ENCODE results near the gene BCL7B. TPM values are rescaled to one million over a fixed set of nuclear protein-coding genes. Genes with fewer than 3 reads are reported as not detected.
"Not testable (repeated sequence)": the region's sequence is repeated elsewhere in the genome, so short reads cannot be mapped to it uniquely, and the experiment has no call there.

Gene BCL7B
- total RNA-seq, 1 donor from 2014 or later: 82.7 TPM

DNA sequence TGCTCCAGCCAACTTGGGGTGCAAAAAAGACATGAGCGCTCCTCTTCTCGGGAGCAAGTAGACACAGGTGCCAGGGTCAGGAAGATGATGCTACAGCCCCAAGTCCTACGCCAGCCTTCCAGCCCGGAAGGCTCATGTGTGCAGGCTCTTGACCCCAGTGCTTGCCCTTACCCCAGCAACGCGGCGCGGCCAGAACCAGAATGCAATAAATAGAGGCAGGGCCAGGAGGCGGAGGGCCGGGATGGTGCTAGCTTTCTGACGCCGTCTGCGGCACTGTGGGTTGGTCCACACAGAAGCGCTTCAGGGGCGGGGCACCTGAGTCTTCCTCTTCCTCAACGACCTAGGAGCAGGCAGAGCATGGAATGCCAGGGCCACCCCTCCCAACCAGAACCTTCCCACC, 20.4 kb downstream of the BCL7B start:
- intact Hi-C loops (cut with micrococcal nuclease): no loop called here

DNA sequence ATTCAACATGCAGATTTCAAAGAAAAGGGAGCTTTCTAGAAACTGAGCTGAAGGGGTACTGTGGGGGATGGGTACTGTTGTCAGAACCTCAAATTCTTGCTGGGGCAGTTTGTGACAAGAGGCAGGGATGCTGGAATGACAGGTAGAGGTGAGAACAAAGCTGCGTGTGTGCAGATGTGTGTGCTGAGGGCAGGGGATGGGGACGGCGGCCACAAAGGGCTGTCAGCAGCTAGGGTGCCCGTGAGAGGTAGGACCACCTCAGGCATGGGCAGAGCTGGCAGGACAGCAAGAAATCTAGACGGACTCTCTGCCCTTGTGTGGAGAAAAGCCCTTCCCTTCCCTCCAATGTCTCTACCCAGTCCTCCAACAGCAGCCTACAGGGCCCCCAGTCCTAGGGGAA, 21.0 kb downstream of the BCL7B start:
- intact Hi-C loops (cut with micrococcal nuclease): no loop called here

DNA sequence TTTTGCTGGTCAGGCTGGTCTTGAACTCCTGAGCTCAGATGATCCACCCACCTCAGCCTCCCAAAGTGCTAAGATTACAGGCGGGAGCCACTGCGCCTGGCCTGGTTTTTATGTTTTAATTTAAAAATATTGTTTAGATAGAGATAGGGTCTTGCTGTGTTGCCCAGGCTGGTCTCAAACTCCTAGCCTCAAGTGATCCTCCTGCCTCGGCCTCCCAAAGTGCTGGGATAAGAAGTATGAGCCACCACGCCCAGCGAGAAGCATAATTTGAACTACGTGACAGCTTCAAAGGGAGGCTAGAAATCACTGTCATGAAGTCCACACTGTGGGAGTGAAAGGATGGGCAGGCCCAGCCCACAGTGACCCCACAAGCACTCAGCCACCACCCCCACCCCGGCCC, 21.6 kb downstream of the BCL7B start:
- intact Hi-C loops (cut with micrococcal nuclease): not testable (repeated sequence)

DNA sequence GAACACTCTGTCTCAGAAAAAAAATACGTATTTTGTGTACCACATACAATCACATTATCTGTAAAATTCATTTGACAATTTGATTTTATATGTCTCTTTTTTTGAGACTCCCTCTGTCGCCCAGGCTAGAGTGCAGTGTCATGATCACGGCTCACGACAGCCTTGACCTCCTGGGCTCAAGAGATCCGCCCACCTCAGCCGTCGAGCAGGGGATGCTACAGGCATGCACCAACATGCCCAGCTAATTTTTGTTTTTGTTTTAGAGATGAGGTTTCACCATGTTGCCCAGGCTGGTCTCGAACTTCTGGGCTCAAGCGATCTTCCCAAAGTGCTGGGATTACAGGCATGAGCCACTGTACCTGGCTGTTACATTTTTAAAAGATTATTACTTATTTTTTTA, 23.7 kb downstream of the BCL7B start:
- intact Hi-C loops (cut with micrococcal nuclease): no loop called here

DNA sequence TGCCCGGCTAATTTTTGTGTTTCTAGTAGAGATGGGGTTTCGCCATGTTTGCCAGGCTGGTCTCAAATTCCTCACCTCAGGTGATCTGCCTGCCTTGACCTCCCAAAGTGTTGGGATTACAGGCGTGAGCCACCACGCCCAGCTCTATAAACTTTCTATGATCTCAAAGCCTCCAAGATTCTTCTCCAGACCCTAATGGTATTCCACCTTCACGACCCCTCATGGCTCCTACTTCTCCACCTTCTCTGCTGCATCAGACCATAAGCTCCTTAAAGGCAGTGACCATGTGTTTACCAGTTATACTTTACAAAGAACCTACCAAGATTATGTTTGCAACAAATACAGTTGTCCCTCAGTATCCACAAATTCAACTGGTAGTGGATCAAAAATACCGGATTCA, 25.3 kb downstream of the BCL7B start:
- intact Hi-C loops (cut with micrococcal nuclease): no loop called here

DNA sequence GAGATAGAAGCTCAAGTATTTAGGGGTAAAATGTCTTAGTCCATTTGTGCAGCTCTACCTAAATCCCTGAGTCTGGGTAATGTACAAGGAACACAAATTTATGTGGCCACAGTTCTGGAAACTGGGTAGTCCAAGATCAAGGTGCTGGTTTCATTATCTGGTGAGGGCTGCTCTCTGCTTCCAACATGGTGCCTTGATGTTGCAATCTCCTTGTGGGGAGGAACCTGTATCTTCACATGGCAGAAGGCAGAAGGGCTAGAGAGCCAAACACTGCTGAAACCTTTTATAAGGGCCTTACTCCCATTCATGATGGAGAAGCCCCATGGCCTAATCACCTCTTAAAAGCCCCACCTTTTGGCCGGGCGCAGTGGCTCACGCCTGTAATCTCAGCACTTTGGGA, 26.7 kb downstream of the BCL7B start:
- intact Hi-C loops (cut with micrococcal nuclease): no loop called here

DNA sequence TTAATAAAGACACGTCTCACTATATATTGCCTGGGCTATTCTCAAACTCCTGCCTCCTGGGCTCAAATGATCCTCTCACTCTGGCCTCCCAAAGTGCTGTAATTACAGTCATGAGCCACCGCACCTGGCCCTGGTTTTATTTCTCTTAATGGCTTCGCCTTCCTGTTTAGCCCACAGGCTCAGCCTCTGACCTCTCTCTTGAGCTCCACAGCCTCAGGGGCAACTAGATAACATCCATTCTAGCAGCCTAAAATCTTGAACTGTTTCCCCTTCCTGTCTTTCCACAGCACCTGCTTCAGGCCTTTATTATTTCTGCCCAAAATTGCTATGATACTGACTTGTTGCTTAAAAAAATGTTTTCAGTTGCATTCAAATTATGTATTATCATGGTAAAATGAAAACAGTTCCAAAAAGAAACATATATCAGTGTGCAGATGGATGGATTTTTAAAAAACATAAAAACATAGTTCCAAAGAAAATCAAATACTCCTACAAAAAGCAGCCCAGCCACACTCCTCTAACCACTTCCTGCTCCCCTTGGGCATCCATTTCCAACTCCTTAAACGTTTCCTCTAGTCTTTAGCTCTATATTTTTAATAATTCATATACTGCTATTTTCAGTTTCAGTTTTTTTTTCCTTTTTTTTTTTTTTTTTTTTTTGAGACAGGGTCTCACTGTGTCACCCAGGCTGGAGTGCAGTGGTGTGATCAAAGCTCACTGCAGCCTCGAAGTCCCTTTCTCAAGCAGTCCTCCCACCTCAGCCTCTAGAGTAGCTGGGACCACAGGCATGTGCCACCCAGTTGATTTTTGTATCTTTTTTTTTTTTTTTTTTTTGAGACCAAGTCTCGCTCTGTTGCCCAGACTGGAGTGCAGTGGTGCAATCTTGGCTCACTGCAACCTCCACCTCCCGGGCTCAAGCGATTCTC, 30.3 kb downstream of the BCL7B start:
- intact Hi-C loops (cut with micrococcal nuclease): no loop called here

DNA sequence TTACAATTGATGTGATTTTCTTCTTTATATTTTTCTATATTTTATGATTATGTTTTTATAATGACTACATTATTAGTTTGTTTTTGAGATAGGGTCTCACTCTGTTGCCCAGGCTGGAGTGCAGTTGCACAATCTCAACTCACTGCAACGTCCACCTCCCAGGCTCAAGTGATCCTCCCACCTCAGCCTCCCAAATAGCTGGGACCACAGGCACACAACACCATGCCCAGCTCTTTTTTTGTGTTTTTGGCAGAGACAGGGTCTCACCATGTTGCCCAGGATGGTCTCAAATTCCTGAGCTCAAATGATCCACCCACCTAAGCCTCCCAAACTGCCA, 31.4 kb downstream of the BCL7B start:
- intact Hi-C loops (cut with micrococcal nuclease): not testable (repeated sequence)

DNA sequence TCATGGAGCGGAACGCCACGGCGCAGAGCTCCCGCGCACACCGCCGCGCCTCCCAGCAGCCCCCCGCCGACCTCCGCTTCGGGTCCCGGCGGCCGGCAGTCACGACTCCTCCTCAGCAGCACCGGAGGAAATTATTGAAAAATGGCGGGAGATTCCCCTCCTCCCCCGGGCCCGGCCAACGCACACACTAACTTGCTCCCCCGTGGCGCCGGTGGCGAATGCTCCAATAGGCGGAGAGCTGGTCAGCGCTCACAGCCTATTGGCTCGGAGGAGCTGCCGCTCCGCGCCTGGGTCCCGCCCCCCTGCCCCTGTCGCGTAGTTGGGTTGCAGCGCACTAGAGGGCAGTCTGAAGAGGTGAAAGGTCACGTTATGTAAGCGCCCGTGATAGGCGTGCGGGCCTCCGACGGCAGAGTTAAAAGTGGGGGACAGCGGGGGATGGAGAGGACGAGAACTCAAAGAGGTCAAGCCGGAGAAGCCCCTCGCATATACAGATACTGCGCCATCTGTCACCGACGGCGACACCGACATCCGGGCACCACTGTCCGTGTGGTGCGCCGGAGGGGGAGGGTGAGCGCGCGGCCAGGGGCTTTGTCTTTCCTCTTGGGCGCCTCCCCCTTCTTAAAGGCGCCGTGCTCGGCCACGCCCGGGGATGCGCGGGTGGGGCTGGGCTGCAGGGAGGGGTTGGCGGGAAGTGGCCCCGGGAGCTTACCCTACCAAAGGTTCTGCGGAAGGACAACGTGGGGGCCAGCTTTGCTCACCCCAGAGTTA, 35.2 kb downstream of the BCL7B start, which contains the start of gene BAZ1B:
Gene BAZ1B (minus strand): TSS at position 189 of the 768 bp plus-strand sequence. CDS start 360 bp downstream, outside the sequence.
- intact Hi-C loops (cut with micrococcal nuclease): loop anchor here (1.0 to 5.0 kb wide), 10 partner anchors 35 to 695 kb away; partner anchors contain the start of genes ABHD11, BCL7B, BUD23 and DNAJC30

DNA sequence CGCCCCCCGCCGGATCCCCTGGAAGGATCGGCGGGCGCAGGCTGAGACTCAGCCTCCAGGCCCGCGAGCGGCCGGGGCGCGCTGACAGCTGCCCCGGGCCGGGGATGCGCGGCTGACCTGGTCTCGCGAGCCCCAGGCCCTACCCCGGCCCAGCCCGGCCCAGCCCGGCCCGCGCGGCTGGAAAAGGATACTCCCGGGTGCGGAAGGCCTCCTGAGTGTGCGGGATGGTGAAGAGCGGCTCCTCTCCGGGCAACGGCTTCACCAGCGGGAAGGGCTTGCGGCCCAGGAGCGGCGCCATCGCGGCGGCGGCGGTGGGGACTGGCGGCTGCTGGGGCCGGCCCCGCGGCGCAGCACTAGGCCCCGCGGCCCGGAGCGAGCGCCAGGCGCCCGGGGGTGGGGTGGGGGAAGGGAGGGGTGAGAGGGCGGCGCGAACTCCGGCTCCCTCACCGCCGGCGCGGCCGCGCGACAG, 35.8 kb downstream of the BCL7B start:
- intact Hi-C loops (cut with micrococcal nuclease): loop anchor here (1.0 to 5.0 kb wide), 10 partner anchors 36 to 694 kb away; partner anchors contain the start of genes ABHD11, BCL7B, BUD23 and DNAJC30

DNA sequence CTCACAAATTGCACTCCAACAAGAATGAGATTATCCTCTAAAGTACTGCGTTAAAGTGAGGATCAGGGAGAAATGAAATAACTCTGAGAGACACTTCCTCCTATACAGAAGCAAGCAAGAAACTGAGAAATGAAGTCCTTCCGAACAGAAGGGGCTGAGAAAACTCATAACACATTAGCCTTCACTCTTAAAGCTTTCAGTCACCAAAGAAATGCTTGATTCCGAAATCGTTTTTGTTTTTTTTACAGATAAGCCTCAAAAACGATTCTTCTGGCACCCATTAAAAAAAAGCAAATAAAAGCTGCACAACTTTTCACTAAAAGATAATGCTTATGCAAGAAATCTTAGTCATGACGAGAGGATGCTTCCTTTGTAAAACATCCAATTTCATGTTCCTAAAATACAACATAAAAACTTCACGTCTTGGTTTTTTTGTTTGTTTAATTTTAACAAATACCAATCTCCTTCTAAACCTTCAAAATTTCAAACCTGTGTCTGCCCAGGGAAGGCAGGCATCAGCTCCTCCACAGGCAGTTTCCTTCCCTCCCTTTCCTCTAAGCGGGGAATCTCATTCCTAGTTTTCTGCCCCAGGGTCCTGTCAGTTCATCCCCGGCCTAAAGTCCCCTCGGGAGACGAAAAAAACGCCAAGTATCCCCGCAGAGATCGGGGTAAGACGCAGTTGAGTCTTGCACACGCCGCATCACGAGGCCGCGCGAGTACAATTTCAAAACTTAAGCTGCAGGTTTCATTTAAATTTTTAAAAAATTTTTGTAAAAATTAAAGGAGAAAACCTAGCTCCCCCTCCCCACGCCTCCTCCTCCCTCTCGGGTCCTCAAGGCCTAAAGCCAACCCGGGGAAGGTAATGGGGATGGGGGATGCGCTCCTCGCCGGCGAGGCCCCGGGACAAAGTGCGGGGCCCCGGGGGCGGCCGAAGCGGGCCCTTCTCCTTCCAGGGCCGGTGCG, 36.5 kb downstream of the BCL7B start:
- intact Hi-C loops (cut with micrococcal nuclease): loop anchor here (5.0 kb wide), 3 partner anchors 69 to 694 kb away; partner anchors contain the start of genes TYW1B and VPS37D

DNA sequence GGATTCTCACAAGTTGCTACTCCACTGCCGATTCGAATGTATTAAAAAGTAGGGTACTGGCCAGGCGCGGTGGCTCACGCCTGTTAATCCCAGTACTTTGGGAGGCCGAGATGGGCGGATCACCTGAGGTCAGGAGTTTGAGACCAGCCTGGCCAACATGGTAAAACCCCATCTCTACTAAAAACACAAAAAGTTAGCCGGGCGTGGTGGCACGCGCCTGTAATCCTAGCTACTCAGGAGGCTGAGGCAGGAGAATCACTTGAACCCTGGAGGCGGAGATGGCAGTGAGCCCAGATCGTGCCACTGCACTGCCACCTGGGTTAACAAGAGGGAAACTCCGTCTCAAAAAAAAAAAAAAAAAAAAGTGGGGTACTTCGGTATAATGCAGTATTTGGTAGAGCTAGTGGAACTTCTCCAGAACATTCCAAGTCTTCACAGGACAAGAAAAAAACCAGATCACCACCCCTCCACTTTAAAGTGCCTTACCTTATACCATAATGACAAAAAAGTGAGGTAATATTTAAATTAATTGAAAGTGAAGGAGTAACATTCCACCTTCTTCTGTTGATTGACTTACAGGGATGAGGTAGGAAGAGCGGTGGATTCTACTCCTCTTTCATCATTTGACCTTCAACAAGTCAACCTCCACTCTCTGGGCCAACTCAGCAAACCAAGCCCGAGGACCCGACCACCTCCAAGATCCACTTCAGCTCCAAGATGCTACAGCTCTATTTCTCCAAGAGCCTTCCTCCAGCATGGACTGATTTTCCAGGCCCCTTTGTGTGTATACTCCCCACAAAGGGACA, 37.4 kb downstream of the BCL7B start:
- intact Hi-C loops (cut with micrococcal nuclease): loop anchor here (5.0 kb wide), 3 partner anchors 68 to 693 kb away; partner anchors contain the start of genes TYW1B and VPS37D

DNA sequence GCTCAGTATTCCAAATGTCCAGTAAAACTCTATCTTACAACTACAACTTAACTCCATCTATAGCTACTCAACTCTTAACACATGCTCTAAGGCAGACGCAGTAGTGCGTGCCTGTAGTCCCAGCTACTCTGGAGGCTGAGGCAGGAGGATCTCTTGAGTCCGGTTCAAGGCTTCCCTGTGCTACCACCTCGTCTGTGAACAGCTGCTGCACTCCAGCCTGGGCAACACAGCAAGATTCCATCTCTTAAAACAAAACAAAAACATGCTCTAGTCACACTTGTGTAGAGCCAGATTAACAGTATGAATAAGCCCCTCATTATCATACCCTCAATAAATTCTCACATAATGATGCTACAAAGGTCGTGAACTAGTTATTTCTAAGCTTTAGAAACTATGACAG, 39.0 kb downstream of the BCL7B start:
- intact Hi-C loops (cut with micrococcal nuclease): no loop called here

DNA sequence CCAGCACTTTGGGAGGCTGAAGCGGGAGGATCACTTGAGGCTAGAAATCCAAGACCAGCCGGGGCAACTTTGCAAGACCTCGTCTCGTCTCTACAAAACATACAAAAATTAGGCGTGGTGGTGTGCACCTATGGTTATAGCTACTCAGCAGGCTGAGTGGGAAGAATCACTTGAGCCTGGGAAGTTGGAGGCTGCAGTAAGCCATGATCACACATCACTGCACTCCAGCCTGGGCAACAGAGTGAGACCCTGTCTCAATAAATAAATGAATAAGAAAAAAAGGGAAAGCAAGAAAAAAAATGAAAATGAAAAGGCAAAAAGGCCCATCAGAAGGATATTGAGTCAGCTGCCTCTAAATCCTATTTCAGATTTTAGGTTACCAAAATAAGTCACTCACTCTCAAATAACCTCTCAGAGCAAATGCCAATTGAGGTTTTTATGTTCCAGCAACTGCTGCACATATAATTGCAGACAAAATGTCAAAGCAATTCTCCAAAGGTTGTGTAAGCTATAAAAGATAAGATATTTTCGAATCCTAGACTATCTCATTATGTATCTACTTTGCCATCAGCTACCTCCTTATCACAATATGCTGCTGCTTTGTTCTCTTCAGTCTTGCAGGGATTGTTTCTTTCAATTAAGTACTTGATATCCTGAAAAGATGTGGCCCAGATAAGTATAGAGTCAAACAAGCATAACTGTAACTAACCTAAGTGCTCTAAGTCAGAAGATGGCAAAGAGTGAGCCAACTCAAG, 40.1 kb downstream of the BCL7B start:
- intact Hi-C loops (cut with micrococcal nuclease): no loop called here

DNA sequence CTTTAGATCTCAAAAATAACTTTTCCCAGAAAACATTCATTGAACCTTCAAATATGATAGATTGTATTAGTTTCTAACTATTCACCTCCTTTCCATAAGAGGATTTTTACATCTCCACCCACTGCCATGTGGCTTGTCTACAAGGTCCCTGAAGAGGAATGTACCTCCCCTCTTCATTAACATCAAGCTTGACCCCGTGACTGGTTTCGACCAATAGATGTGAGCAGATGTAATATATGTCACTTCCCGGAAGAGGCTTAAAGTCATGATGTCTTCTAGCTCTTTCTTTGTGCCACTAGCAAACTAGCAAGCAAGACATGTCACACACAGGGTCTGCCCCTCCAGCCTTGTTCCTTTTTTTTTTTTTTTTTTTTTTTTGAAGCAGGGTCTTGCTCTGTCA, 42.3 kb downstream of the BCL7B start:
- intact Hi-C loops (cut with micrococcal nuclease): no loop called here

DNA sequence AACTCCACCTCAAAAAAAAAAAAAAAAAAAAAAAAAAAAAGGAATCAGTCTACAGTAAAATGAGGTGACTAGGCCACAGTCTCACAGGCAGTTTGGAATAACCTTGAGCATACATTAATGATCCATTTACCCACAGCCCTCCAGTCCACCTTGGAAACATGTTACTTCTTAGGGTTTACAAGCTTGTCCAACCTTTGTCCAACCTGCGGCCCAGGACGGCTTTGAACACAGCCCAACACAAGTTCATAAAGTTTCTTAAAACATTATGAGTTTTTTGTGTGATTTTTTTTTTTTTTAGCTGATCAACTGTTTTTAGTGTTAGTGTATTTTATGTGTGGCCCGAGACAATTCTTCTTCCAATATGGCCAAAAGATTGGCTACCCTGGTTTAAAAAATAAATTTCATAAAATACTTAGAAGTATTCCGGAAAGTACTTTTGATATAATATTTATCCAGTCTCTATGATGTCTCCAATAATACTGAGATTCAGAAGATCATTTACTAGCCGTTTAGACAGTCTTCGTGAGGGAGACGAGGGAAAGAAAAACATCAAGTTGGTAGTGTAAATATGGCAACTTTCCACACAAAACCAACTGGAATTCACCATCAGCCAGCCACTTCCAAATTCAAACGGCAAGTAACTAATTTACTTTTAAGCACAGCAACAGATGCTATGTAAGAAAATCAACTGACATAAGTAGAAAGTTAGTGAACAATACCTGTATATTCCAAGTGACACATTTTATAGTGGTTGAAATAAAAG, 45.3 kb downstream of the BCL7B start:
- intact Hi-C loops (cut with micrococcal nuclease): no loop called here

DNA sequence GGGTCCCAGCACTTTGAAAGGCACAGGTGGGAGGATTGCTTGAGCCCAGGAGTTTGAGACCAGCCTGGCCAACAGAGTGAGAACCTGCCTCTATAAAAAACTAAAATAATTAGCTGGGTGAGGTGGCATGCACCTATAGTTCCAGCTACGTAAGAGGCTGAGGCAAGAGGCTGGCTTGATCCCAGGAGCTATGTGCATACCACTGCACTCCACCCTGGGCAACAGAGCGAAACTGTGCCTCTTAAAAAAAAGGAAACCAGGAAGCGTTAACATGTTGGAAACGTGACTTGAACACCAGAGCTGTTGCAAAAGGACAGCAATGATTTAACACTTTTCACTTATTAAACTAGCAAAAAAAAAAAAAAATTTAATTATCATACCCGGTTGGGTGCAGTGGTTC, 48.0 kb downstream of the BCL7B start:
- intact Hi-C loops (cut with micrococcal nuclease): no loop called here

DNA sequence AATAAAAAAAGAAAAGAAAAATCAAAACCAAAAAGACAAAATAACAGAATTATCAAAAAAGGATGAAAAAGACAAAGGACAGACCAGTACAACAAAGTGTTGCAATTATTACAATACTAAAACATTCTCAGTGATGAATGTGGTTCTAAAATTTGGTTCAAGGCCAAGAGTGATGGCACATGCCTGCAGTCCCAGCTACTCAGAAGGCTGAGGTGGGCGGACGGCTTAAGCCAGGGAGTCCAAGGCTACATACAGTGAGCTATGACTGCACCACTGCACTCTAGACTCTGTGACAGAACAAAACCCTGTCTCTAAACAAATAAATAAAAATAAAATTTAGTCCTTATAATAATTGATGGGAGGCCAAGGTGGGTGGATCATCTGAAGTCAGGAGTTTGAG, 49.9 kb downstream of the BCL7B start:
- intact Hi-C loops (cut with micrococcal nuclease): no loop called here
